NB4 (cell line): Measurements from ENCODE around the gene ONECUT3.

Experiments used
- DNase-seq: peaks from one replicate; pipeline ENCODE4 v3.0.0; 2010; ENCODE audit warnings: low read depth
- H3K4me3 ChIP-seq: one replicate; pipeline ENCODE4 v1.5.1; 2011; ENCODE audit warnings: mild to moderate bottlenecking, low read depth, low read length, moderate library complexity
- CTCF ChIP-seq: IDR thresholded peaks from one replicate; pipeline ENCODE4 v1.5.1; 2012; ENCODE audit warnings: low read depth, low read length
- MYC ChIP-seq: IDR thresholded peaks from 2 replicates; pipeline ENCODE4 v1.6.1; 2011; ENCODE audit warnings: low read depth, low read length
- POLR2A ChIP-seq: IDR thresholded peaks from 2 replicates; pipeline ENCODE4 v1.6.1; 2011; ENCODE audit warnings: mild to moderate bottlenecking; ENCODE audit not compliant: insufficient read length; ENCODE audit errors: extremely low read depth
- TF ChIP-seq, protein P1 (sequence below): IDR thresholded peaks from 2 replicates; pipeline ENCODE4 v1.6.1; 2011; ENCODE audit warnings: low read depth, low read length

The ONECUT3 gene

DNA sequence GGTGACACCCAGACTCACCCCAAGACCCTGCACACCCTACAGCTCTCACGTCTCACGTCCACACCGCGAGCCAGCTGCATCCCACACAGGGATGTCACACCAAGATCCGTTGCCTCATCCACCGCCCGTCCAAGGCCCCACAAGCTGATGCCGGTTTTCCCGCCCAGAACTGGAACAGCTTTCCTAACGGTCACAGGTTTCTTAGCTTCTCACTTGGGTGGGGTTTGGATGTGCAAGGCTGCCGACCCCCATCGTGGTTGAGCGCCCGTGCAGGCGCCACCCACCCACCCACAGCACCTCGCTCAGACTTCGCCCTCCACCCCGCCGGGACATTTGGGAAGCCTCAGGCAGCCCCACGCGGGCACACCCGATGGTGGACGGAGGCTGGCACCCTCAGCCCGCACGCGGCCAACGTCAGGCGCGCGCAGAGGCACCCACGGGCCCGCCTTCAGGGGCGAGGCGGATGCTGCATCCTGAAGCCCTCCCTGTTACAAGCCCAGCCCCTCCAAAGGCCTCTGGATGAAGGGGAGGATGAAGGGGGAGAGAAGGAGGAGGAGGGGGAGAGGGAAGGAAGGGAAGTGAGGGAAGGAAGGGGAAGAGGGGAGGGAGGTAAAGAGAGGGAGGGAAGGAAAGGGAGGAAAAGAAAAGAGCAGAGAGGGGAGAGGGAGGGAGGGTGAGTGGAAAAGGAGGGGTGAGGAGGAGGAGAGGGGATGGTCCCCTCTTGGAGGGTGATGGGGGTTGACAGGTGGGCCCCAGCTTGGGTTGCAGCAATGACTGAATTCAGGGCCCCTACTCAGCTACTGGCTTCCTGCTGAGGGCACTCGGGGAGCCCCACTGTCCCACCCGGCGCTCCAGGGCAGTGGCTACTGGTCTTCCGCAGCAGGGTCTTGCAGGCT, 12.8 kb downstream of the ONECUT3 start:
- H3K4me3 ChIP-seq, result no peak overlapping the region
- no peak for DNase-seq
- TF ChIP-seq CTCF (no peak), POLR2A (no peak), MYC (no peak)
- TF ChIP-seq, protein P1, sequence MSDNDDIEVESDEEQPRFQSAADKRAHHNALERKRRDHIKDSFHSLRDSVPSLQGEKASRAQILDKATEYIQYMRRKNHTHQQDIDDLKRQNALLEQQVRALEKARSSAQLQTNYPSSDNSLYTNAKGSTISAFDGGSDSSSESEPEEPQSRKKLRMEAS, result no peak

GRCh38 chr19:1766800-1767352, 13.6 kb downstream of the ONECUT3 start:
- TF ChIP-seq POLR2A, result no peak
- TF ChIP-seq, protein P1, result 0 out of 2 replicates have a peak, but pooled peaks have one; percentile 14
- DNase-seq, result peak; percentile 78
- no peak overlapping the region for H3K4me3 ChIP-seq

DNA sequence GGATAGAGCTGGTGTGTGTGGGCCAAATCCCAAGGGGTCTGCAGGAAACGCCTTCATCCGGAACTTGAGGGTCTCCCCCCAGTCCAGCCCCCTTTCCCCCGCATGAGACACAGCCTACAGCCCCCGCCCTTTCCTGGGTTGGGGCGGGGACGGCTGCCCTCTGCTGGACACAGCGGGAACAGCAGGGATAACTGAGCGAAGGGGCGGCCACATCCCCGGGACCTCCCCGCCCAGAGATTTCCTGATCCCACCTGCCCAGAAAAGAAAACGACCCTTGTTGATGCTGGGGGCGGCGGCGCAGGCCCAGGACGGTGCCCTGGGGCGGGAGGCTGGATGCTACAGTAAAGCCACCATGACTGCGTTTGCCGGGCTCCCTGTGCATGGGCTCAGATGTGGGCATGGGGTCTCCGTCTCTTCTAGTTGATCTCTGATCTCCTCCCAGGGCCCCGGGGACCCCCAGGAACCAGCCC, 14.2 kb downstream of the ONECUT3 start:
- TF ChIP-seq MYC (peak; percentile 20; the same call in 1 of the 2 replicates), CTCF (peak; percentile 32)
- TF ChIP-seq, protein P1, result no peak
- no peak overlapping the region for H3K4me3 ChIP-seq
- DNase-seq, result peak; percentile 78

DNA sequence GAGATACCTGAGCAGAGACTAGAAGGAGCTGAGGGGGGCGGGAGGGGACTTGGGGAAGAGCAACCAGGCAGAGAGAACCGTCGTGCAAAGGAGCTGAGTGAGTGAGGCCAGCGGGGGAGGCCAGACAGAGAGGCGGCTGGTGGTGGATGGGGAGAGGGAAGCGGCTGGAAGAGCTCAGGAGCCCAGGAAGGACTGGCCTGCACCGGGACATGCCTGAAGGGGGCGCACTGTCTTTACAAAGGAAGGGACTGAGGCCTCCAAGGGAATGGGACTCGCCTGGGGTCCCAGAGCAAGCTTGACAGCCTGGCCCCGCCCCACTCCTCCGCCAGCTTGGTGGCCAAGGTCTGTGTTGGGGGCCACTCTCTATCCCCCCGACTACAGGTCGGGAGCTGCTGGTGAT, 14.9 kb downstream of the ONECUT3 start:
- TF ChIP-seq CTCF (peak; percentile 46), POLR2A (no peak), MYC (no peak)
- TF ChIP-seq, protein P1, result no peak
- peak; percentile 49 for DNase-seq
- no peak overlapping the region for H3K4me3 ChIP-seq

DNA sequence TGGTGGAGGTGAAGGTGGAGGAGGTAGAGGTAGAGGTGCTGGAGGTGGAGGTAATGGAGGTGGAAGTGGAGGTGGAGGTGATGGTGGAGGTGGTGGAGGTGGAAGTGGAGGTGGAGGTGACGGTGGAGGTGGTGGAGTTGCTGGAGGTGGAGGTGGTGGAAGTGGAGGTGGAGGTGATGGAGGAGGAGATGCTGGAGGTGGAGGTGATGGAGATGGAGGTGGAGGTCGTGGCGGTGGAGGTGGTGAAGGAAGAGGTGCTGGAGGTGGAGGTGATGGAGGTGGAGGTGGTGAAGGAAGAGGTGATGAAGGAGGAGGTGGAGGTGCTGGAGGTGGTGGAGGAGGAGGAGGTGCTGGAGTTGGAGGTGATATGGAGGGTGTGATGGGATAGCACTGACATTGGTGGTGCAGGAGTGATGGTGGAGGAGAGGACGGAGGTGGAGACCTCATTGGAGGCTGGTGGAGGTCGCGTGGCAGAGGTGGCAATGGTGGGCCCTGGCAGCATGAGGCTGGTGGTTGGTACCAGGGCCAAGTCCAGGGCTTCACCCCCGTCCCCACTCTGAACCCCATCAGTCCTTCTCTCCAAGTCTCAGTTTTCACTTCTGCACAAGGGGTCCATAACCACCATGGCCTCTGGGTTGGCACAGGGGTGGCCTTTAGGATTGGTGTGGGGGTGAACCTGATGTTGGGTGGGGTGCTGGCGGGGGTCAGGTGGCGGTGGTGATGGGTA, 15.8 kb downstream of the ONECUT3 start:
- no peak overlapping the region for H3K4me3 ChIP-seq
- no peak for DNase-seq
- no peak for TF ChIP-seq POLR2A
- TF ChIP-seq MYC, result no peak
- TF ChIP-seq, protein P1, result no peak
- no peak for TF ChIP-seq CTCF

DNA sequence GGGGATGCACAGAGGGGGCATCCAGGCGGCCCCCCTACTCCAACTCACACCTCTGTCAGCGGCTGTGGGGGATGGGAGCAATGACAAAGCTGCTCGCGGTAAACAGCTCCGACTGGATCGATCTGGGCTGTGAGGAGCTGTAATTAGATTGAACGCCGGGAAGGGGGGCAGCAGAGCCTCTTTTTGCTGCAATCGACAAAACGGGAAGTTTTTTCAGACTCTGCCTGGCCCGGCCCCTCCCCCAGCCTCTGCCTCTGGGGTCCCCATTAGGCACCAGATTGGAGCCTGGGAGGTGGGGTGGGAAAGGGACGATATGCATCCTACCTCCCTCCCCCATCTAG, 16.3 kb downstream of the ONECUT3 start:
- no peak overlapping the region for H3K4me3 ChIP-seq
- no peak for DNase-seq
- TF ChIP-seq MYC (no peak), POLR2A (no peak), CTCF (no peak)
- TF ChIP-seq, protein P1, result no peak
